LNCaP clone FGC (cell line): ENCODE results near the gene SLC39A11.

Source experiments
- DNase-seq: peaks from one replicate; pipeline ENCODE4 v3.0.0-alpha.2; 2011; ENCODE audit warnings: low read depth
- H3K4me3 ChIP-seq: 2 replicates; pipeline ENCODE4 v1.5.1; 2011; ENCODE audit warnings: mild to moderate bottlenecking, low read depth, low read length, control low read depth
- TF ChIP-seq, protein P1 (sequence below): IDR thresholded peaks from 2 replicates; pipeline ENCODE4 v1.5.1; 2012; ENCODE audit warnings: mild to moderate bottlenecking; ENCODE audit not compliant: control insufficient read depth, insufficient read depth; ENCODE audit errors: extremely low read depth

Gene SLC39A11

DNA sequence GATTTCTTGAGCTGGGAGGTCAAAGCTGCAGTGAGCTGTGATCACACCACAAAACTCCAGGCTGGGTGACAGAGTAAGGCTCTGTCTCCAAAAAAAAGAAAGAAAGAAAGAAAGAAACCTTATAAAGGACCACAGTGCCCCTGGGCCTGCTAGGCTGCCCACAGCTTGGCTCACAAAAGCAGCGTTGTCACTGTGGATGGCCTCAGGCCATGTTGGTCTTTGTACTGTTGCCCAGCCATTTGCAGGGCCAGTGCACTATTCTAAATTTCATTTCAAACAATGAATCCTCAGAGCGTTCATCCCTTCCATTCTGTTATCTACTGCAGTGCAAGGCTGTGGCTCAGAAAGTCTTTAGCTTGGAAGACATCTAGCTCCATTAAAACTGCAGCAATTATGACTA, 208.4 kb downstream of the SLC39A11 start:
- no peak for DNase-seq
- H3K4me3 ChIP-seq = no peak overlapping the region

DNA sequence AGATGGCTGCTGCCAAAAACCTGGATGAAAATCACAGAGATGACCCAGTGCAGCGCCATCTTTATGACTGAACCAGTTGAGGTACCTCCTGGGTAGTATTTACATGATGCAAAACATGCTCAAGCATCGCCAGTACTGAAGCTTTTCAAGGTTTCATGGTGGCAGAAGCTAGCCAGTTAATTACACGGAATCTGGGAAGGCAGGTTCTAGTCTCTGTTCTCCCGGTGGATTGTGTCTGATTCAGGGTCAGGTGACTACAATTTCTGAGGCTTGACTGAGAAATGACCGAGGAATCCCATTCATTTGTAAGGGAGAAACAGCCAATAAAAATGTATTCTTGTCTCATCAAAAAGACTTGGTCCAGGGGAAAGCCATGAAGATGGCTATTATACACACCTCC, 209.1 kb downstream of the SLC39A11 start:
- TF ChIP-seq, protein P1, sequence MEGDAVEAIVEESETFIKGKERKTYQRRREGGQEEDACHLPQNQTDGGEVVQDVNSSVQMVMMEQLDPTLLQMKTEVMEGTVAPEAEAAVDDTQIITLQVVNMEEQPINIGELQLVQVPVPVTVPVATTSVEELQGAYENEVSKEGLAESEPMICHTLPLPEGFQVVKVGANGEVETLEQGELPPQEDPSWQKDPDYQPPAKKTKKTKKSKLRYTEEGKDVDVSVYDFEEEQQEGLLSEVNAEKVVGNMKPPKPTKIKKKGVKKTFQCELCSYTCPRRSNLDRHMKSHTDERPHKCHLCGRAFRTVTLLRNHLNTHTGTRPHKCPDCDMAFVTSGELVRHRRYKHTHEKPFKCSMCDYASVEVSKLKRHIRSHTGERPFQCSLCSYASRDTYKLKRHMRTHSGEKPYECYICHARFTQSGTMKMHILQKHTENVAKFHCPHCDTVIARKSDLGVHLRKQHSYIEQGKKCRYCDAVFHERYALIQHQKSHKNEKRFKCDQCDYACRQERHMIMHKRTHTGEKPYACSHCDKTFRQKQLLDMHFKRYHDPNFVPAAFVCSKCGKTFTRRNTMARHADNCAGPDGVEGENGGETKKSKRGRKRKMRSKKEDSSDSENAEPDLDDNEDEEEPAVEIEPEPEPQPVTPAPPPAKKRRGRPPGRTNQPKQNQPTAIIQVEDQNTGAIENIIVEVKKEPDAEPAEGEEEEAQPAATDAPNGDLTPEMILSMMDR = no peak
- DNase-seq = no peak
- no peak overlapping the region for H3K4me3 ChIP-seq

More for the DNA sequence above, 208.4 kb downstream of the SLC39A11 start:
- TF ChIP-seq, protein P1 = no peak

DNA sequence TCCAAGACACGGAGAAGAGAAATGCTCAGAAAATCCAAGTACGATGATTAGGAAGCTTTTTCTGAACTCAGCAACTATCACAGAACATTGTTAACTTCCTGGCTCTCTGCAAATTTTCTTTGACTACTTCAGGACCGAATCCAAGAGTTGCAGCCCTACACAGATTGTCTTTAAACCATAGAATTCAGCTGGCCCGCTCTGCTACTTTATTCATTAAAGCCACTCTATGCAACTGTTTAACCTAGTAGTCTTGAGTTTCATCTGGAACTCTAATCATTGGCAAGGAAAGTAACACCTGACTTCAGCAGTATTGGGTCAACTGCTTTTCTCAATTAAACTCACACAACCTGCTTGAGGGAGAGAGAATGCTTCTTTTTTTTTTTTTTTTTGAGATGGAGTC, 210.1 kb downstream of the SLC39A11 start:
- TF ChIP-seq, protein P1 = no peak
- DNase-seq = no peak
- no peak overlapping the region for H3K4me3 ChIP-seq

DNA sequence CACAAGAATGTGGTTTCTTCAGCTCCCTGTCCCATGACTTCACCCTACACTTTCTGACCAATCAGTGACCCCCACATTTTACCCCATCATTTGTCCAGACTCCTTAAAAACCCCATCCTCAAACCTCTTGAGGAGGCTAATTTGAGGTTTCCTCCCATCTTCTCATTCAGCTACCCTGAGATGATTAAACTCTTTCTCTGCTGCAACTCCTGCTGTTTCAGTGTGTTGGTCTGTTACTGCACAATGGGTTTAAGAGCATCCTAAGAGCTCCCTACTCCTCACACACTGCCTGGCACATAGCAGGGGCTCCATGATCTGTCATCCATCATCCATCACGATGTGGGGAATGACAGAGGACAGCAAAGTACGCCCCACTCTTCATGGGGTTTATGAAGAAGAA, 212.6 kb downstream of the SLC39A11 start:
- TF ChIP-seq, protein P1 = no peak
- no peak overlapping the region for H3K4me3 ChIP-seq
- no peak for DNase-seq

DNA sequence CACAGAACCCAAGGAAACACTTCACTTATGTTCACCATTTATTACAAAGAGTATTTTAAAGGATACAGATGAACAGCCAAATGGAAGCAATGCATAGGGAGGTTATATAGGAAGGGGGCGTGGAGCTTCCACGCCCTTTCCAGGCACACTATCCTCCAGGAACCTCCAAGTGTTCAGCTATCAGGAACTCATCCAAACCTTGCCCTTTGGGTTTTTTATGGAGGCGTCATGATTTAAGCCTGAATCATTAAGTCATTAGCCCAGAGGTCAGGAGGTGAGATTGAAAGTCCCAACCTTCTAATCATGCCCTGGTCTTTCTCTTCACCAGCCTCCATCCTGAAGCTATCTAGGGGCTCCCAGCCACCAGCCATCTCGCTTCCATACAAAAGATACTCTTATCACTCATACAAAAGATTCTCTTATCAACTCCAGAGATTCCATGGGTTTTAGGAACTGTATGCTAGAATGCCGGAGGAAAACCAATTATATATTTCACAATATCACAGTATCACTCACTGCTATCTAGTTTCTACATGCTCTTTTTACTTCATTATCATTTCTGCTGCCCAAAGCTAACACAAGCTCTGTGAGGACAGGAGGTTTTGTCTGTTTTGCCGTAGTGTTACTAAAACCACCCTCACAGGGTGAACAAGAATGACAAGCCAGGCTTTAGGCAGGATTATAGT, 213.4 kb downstream of the SLC39A11 start:
- no peak for DNase-seq
- TF ChIP-seq, protein P1 = no peak

DNA sequence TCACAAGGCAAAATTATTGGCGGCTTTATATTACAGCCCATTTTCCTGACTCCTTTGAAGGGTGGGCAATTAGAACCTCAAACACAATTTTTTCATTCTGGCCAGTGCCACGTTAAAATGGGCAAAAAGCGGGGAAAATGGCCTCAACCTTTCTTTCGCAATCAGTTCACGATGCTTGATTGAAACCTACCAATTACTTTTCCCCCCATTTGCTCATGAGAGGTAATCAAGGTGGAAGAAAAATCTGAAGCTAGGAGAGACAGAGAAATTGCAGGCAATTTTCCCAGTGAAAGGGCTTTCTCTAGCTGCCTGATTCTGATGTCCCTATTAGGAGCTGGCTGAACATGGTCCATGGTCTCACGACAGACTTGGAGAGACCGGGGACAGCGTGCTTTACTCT, 215.1 kb downstream of the SLC39A11 start:
- TF ChIP-seq, protein P1 = no peak
- no peak overlapping the region for H3K4me3 ChIP-seq
- no peak for DNase-seq

More for the DNA sequence above, 213.4 kb downstream of the SLC39A11 start:
- no peak overlapping the region for H3K4me3 ChIP-seq

DNA sequence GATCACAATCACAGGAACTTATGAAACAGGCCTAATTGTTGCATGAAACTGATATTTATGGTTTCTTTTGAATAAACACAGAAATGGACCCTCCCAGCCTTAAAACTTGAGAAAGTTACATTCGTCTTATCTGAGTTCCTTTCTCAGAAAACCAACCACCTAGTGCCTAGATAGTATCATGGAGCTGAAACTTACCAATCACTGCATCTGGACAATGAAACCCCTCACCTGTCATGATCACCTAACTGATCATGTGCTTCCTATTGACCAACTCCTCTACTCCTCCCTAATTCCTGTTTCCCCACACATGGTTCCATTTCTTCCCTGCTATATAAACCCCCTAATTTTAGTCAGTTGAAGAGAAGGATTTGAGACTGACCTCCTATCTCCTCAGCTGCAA, 216.1 kb downstream of the SLC39A11 start:
- DNase-seq = no peak
- H3K4me3 ChIP-seq = no peak overlapping the region
- TF ChIP-seq, protein P1 = no peak
